AG09319 (cell line): Measurements from ENCODE around the gene TPRG1.

Experiments
- DNase-seq: peaks from one replicate; pipeline ENCODE4 v3.0.0-alpha.2; 2010; ENCODE audit warnings: low read depth; ENCODE audit errors: extremely low read depth
- CTCF ChIP-seq: IDR thresholded peaks from 2 replicates; pipeline ENCODE4 v1.5.1; 2011; ENCODE audit warnings: low read depth, mild to moderate bottlenecking, inconsistent platforms, low read length, moderate library complexity

The TPRG1 gene

GRCh38 chr3:189171707-189172106, at the start of gene TPRG1:
TSS of gene TPRG1 (plus strand) at chr3:189171971. CDS start at chr3:189207385, 35,414 bp downstream.
- no peak for TF ChIP-seq CTCF
- no peak for DNase-seq

GRCh38 chr3:189122110-189122509, 49.7 kb upstream of the TPRG1 start:
- no peak for DNase-seq
- TF ChIP-seq CTCF = no peak

- no peak for TF ChIP-seq CTCF
- no peak for DNase-seq
Observed at GRCh38 chr3:189122526-189123205, 49.1 kb upstream of the TPRG1 start.

GRCh38 chr3:189123595-189124387, 48.0 kb upstream of the TPRG1 start:
- DNase-seq = no peak
- no peak for TF ChIP-seq CTCF

- TF ChIP-seq CTCF = no peak
- no peak for DNase-seq
Observed at GRCh38 chr3:189132231-189132671, 39.5 kb upstream of the TPRG1 start.

GRCh38 chr3:189132839-189133238, 38.9 kb upstream of the TPRG1 start:
- no peak for TF ChIP-seq CTCF
- no peak for DNase-seq

GRCh38 chr3:189133768-189134167, 38.0 kb upstream of the TPRG1 start:
- TF ChIP-seq CTCF = no peak
- DNase-seq = no peak
